GM12878 (cell line): ENCODE measurements around the gene F8A1.
"Not testable (repeated sequence)": the region's sequence is repeated elsewhere in the genome, so short reads cannot be mapped to it uniquely, and the experiment has no call there.

Experiments used
- EGR1 ChIP-seq, 2 experiments: IDR thresholded peaks; 1 replicate in 1 of 2; 2 replicates in 1 of 2; pipeline ENCODE4 v1.6.1; 2011 to 2012; ENCODE audit warnings: low read depth in 2 of 2, low read length in 2 of 2, borderline replicate concordance in 1 of 2, mild to moderate bottlenecking in 1 of 2, moderate library complexity in 1 of 2
- JUNB ChIP-seq: IDR thresholded peaks from 2 replicates; pipeline ENCODE4 v1.6.1; 2016; ENCODE audit warnings: antibody characterized with exemption, mild to moderate bottlenecking
- NR2F1 ChIP-seq: fragments of 450-650 bp; conservative IDR thresholded peaks from 2 replicates; pipeline ENCODE4 v1.6.1; 2017; ENCODE audit warnings: mild to moderate bottlenecking
- POLR2A ChIP-seq: IDR thresholded peaks from 2 replicates; pipeline ENCODE4 v1.6.1; 2011; ENCODE audit warnings: low read depth, mild to moderate bottlenecking, low read length
- POLR2AphosphoS5 ChIP-seq: IDR thresholded peaks from 2 replicates; pipeline ENCODE4 v1.6.1; 2011; ENCODE audit warnings: mild to moderate bottlenecking, low read length, inconsistent platforms
- RFX5 ChIP-seq: IDR thresholded peaks from 2 replicates; pipeline ENCODE4 v1.6.1; 2011; ENCODE audit warnings: low read depth, low read length, improper control_type of control experiment
- SREBF2 ChIP-seq: IDR thresholded peaks from 2 replicates; pipeline ENCODE4 v1.6.1; 2012; ENCODE audit warnings: mild to moderate bottlenecking, low read length
- TAF1 ChIP-seq: IDR thresholded peaks from 2 replicates; pipeline ENCODE4 v1.6.1; 2011; ENCODE audit warnings: mild to moderate bottlenecking, low read depth, low read length, borderline replicate concordance
- ZBED1 ChIP-seq: IDR thresholded peaks from 2 replicates; pipeline ENCODE4 v1.6.1; 2016; ENCODE audit warnings: borderline replicate concordance
- TF ChIP-seq, protein P1 (sequence below): fragments of 450-650 bp; IDR thresholded peaks from 2 replicates; pipeline ENCODE4 v1.6.1; 2016; ENCODE audit warnings: mild to moderate bottlenecking
- TF ChIP-seq, protein P2 (sequence below), 3 experiments: IDR thresholded peaks in 2 of 3; conservative IDR thresholded peaks in 1 of 3; 2 replicates each; pipeline ENCODE4 v1.5.1; 2011; ENCODE audit warnings: low read depth in 3 of 3, low read length in 3 of 3, mild to moderate bottlenecking in 3 of 3, control low read depth in 2 of 3, moderate library complexity in 2 of 3, inconsistent platforms in 1 of 3, mixed read lengths in 1 of 3; ENCODE audit not compliant: control insufficient read depth in 2 of 3, insufficient read depth in 1 of 3; ENCODE audit errors: extremely low read depth in 1 of 3
- TF ChIP-seq, protein P3 (sequence below): fragments of 450-650 bp; IDR thresholded peaks from 2 replicates; pipeline ENCODE4 v1.6.1; 2017; ENCODE audit warnings: mild to moderate bottlenecking
- TF ChIP-seq, protein P4 (sequence below): IDR thresholded peaks from 2 replicates; pipeline ENCODE4 v1.6.1; 2011; ENCODE audit warnings: borderline replicate concordance, low read depth, mild to moderate bottlenecking, moderate library complexity, mixed read lengths, low read length; ENCODE audit not compliant: insufficient read depth; ENCODE audit errors: extremely low read length

DNA sequence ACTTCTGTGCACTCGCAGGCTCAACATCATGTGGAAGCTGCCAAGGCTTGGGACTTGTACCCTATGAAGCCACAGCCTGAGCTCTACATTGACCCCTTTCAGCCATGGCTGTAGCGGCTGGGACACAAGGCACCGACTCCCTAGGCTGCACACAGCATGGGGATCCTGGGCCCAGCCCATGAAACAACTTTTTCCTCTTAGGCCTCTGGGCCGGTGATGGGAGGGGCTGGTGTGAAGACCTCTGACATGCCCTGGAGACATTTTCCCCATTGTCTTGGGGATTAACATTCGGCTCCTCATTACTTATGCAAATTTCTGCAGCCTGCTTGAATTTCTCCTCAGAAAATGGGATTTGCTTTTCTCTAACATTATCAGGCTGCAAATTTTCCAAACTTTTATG lies 38.6 kb downstream of the F8A1 start:
- TF ChIP-seq POLR2A; EGR1 (IDR thresholded peaks at IDR 0.05; ENCODE audit: borderline replicate concordance in 1 of 2, low read depth in 2 of 2, low read length in 2 of 2); NR2F1; ZBED1; POLR2AphosphoS5; RFX5; SREBF2; JUNB; TAF1: not testable (repeated sequence)
- TF ChIP-seq, protein P1, sequence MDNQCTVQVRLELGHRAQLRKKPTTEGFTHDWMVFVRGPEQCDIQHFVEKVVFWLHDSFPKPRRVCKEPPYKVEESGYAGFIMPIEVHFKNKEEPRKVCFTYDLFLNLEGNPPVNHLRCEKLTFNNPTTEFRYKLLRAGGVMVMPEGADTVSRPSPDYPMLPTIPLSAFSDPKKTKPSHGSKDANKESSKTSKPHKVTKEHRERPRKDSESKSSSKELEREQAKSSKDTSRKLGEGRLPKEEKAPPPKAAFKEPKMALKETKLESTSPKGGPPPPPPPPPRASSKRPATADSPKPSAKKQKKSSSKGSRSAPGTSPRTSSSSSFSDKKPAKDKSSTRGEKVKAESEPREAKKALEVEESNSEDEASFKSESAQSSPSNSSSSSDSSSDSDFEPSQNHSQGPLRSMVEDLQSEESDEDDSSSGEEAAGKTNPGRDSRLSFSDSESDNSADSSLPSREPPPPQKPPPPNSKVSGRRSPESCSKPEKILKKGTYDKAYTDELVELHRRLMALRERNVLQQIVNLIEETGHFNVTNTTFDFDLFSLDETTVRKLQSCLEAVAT: not testable (repeated sequence)
- TF ChIP-seq, protein P2, sequence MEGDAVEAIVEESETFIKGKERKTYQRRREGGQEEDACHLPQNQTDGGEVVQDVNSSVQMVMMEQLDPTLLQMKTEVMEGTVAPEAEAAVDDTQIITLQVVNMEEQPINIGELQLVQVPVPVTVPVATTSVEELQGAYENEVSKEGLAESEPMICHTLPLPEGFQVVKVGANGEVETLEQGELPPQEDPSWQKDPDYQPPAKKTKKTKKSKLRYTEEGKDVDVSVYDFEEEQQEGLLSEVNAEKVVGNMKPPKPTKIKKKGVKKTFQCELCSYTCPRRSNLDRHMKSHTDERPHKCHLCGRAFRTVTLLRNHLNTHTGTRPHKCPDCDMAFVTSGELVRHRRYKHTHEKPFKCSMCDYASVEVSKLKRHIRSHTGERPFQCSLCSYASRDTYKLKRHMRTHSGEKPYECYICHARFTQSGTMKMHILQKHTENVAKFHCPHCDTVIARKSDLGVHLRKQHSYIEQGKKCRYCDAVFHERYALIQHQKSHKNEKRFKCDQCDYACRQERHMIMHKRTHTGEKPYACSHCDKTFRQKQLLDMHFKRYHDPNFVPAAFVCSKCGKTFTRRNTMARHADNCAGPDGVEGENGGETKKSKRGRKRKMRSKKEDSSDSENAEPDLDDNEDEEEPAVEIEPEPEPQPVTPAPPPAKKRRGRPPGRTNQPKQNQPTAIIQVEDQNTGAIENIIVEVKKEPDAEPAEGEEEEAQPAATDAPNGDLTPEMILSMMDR (IDR thresholded peaks at IDR 0.05 in 2 of 3, conservative IDR thresholded peaks at IDR 0.05 in 1 of 3; ENCODE audit: control insufficient read depth in 2 of 3, extremely low read depth in 1 of 3, insufficient read depth in 1 of 3, low read depth in 3 of 3, low read length in 3 of 3): not testable (repeated sequence)
- TF ChIP-seq, protein P3, sequence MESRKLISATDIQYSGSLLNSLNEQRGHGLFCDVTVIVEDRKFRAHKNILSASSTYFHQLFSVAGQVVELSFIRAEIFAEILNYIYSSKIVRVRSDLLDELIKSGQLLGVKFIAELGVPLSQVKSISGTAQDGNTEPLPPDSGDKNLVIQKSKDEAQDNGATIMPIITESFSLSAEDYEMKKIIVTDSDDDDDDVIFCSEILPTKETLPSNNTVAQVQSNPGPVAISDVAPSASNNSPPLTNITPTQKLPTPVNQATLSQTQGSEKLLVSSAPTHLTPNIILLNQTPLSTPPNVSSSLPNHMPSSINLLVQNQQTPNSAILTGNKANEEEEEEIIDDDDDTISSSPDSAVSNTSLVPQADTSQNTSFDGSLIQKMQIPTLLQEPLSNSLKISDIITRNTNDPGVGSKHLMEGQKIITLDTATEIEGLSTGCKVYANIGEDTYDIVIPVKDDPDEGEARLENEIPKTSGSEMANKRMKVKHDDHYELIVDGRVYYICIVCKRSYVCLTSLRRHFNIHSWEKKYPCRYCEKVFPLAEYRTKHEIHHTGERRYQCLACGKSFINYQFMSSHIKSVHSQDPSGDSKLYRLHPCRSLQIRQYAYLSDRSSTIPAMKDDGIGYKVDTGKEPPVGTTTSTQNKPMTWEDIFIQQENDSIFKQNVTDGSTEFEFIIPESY: not testable (repeated sequence)
- TF ChIP-seq, protein P4, sequence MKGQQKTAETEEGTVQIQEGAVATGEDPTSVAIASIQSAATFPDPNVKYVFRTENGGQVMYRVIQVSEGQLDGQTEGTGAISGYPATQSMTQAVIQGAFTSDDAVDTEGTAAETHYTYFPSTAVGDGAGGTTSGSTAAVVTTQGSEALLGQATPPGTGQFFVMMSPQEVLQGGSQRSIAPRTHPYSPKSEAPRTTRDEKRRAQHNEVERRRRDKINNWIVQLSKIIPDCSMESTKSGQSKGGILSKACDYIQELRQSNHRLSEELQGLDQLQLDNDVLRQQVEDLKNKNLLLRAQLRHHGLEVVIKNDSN: not testable (repeated sequence)
